ENCODE measurements around the gene ZNF813. TPM values are rescaled to one million over a fixed set of nuclear protein-coding genes. Genes with fewer than 3 reads are reported as not detected.

ZNF813 gene
- total and polyA plus RNA-seq, 9 of the 15 experiments (the other 6 are each of a cell fraction or from before 2014, with no cell fraction given): 1.3 to 8.0 (median 5.3) TPM

DNA sequence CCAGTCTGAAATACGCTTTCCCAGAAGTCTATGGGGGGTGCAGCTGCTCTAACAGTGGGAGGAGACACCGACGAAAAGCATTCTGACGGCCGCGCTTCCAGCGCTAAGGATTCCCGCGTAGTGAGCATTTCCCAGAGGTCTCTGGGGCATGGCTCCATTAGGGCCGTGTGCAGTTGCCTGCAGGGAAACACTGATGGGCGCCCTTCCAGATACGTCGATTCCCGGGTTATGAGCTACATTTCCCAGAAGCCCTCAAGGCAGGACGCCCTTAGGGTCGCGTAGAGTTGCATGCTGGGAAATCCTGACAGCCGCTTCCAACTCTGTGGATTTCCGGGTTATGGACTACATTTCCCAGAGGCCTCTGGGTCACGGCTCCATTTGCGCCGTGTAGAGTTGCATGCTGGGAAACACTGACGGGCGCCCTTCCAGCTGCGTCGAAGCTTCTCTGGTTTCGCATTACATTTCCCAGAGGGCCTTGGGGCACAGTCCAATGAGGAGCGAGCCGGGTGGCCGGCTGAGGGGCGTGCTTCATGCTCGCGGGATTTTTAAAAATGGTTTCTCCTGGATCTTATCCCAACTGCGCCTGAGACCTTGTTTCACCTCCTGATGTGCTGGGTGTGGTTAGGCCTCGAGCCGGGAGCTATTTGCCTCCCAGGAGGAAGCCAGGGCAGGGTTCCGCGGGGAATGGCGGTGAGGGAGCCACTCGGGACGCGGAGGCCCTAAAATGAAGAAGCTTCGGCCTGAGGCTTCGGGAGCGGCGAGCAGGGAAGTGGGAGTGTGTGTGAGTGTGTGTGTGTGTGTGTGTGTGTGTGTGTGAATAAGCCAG is 53.2 kb downstream of the ZNF813 start:
- peak overlapping the region; percentile 50; the same call in 2 of the 3 replicates for H3K27ac ChIP-seq (ENCODE audit: extremely low read depth, low read depth, low read length)
- DNase-seq (ENCODE audit: extremely low read depth in 1 of 4, low spot score in 3 of 4) (peak; percentile 65 to 81 (median 75)), FAIRE-seq (peak; percentile 86), ATAC-seq (peak; percentile 100)
- no peaks in the 10 kb centered on the region for H4K20me1 ChIP-seq (replicated peaks; ENCODE audit: control insufficient read depth, insufficient read depth, low read length)
- in situ Hi-C loops (cut with MboI) (no loop called here), intact Hi-C loops (cut with micrococcal nuclease) (no loop called here)
- peak overlapping the region in 1 of 2 experiments; percentile 6; a peak in 1 of 4 replicates for H3K9ac ChIP-seq (ENCODE audit: insufficient read depth in 1 of 2, low read depth in 2 of 2, low read length in 2 of 2)
- ChIA-PET POLR2A (interaction anchor here (0.5 to 0.8 kb wide), 4 partner anchors 13 to 1778 kb away, joined by 3 to 5 read pairs (median 4); no protein-coding TSS in a partner anchor), CTCF (ENCODE audit: low intra/inter-chr PET ratio) (no interaction called here)
- no peaks in the 10 kb centered on the region for H3K36me3 ChIP-seq (ENCODE audit: control insufficient read depth, insufficient read depth, low read length)
- H3K9me3 ChIP-seq (replicated peaks; ENCODE audit: control insufficient read depth, insufficient read depth, low read depth, low read length): peaks cover 12% of the 10 kb centered on the region
- peak overlapping the region; percentile 95 for H2AFZ ChIP-seq (ENCODE audit: low read depth, low read length)
- H3K9me1 ChIP-seq (ENCODE audit: control insufficient read depth, insufficient read depth, low read length): no peaks in the 10 kb centered on the region
- H3K4me1 ChIP-seq (replicated peaks in 1 of 2; ENCODE audit: control insufficient read depth in 2 of 2, insufficient read depth in 2 of 2, low read length in 2 of 2): peaks cover 6 to 9% of the 10 kb centered on the region in 2 experiments; a peak in 2 of 5 replicates
- peaks cover 0 to 2% of the 10 kb centered on the region in 2 experiments; a peak in 1 of 5 replicates for H3K27me3 ChIP-seq (ENCODE audit: control insufficient read depth in 2 of 2, insufficient read depth in 2 of 2, low read length in 2 of 2)
- H3K4me3 ChIP-seq: peak overlapping the region; percentile 35
- no TSS peak for BruUV-seq (replicated peaks)
- WGBS (ENCODE audit: insufficient coverage, low coverage, missing lambda C conversion rate): 25% methylated on average over 45 of the region's 46 CpGs
- H3K79me2 ChIP-seq (ENCODE audit: control insufficient read depth, insufficient read depth, low read length): no peaks in the 10 kb centered on the region
- peak overlapping the region; percentile 74 for H3K4me2 ChIP-seq (ENCODE audit: insufficient read depth, low read length)
- TF ChIP-seq DIDO1 (tag; IDR thresholded peaks at IDR 0.05; ENCODE audit: low read depth) (peak; percentile 80), KDM2B (CRISPR knock-in tag; IDR thresholded peaks at IDR 0.05) (no peak), ZBTB8A (IDR thresholded peaks at IDR 0.05; ENCODE audit: partially characterized antibody) (no peak), TEAD2 (tag; IDR thresholded peaks at IDR 0.05) (no peak), RB1 (IDR thresholded peaks at IDR 0.05; ENCODE audit: low read depth) (0 out of 2 replicates have a peak, but pooled peaks have one; percentile 2), SMAD1 (IDR thresholded peaks at IDR 0.05; ENCODE audit: low read depth, low read length, partially characterized antibody) (no peak), ETV6 (IDR thresholded peaks at IDR 0.05; ENCODE audit: borderline replicate concordance in 1 of 2, low read depth in 2 of 2, low read length in 1 of 2) (no peak), ETV6 (CRISPR knock-in tag; IDR thresholded peaks at IDR 0.05; ENCODE audit: borderline replicate concordance) (no peak), C11orf30 (IDR thresholded peaks at IDR 0.05; ENCODE audit: low read depth) (no peak), KHSRP (IDR thresholded peaks at IDR 0.05) (no peak), NR2C2 (CRISPR knock-in tag; IDR thresholded peaks at IDR 0.05) (no peak), NR2C2 (tag; IDR thresholded peaks at IDR 0.05) (peak; percentile 95)
- TF ChIP-seq, protein P1, sequence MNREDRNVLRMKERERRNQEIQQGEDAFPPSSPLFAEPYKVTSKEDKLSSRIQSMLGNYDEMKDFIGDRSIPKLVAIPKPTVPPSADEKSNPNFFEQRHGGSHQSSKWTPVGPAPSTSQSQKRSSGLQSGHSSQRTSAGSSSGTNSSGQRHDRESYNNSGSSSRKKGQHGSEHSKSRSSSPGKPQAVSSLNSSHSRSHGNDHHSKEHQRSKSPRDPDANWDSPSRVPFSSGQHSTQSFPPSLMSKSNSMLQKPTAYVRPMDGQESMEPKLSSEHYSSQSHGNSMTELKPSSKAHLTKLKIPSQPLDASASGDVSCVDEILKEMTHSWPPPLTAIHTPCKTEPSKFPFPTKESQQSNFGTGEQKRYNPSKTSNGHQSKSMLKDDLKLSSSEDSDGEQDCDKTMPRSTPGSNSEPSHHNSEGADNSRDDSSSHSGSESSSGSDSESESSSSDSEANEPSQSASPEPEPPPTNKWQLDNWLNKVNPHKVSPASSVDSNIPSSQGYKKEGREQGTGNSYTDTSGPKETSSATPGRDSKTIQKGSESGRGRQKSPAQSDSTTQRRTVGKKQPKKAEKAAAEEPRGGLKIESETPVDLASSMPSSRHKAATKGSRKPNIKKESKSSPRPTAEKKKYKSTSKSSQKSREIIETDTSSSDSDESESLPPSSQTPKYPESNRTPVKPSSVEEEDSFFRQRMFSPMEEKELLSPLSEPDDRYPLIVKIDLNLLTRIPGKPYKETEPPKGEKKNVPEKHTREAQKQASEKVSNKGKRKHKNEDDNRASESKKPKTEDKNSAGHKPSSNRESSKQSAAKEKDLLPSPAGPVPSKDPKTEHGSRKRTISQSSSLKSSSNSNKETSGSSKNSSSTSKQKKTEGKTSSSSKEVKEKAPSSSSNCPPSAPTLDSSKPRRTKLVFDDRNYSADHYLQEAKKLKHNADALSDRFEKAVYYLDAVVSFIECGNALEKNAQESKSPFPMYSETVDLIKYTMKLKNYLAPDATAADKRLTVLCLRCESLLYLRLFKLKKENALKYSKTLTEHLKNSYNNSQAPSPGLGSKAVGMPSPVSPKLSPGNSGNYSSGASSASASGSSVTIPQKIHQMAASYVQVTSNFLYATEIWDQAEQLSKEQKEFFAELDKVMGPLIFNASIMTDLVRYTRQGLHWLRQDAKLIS (CRISPR knock-in tag; IDR thresholded peaks at IDR 0.05): no peak
- TF ChIP-seq, protein P2, sequence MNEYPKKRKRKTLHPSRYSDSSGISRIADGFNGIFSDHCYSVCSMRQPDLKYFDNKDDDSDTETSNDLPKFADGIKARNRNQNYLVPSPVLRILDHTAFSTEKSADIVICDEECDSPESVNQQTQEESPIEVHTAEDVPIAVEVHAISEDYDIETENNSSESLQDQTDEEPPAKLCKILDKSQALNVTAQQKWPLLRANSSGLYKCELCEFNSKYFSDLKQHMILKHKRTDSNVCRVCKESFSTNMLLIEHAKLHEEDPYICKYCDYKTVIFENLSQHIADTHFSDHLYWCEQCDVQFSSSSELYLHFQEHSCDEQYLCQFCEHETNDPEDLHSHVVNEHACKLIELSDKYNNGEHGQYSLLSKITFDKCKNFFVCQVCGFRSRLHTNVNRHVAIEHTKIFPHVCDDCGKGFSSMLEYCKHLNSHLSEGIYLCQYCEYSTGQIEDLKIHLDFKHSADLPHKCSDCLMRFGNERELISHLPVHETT (CRISPR knock-in tag; conservative IDR thresholded peaks at IDR 0.05 in 1 of 2, IDR thresholded peaks at IDR 0.05 in 1 of 2): peak in 1 of 2 experiments; percentile 68; a peak in 2 of 4 replicates

All from K562 (cell line).